Small intestine (tissue), 7 donors: Measurements from ENCODE around the gene CEP135. TPM values are rescaled to one million over a fixed set of nuclear protein-coding genes. Genes with fewer than 3 reads are reported as not detected.

Experiments
- DNase-seq, 2 donors: peaks; one replicate each; pipeline versions ENCODE4 v3.0.0 to v3.0.0-alpha.2; 2013
- FAIRE-seq: peaks from 2 replicates; lab custom pipeline; 2012; peaks lifted over from hg19 to GRCh38; lab: Jason Lieb, UNC
- H3K27ac ChIP-seq, 3 donors: one replicate each; pipeline ENCODE4 v1.5.1; 2013; ENCODE audit warnings: low read length in 2 of 3, mild to moderate bottlenecking in 2 of 3, control low read depth in 1 of 3, inconsistent platforms in 1 of 3, low read depth in 1 of 3, moderate library complexity in 1 of 3
- H3K27me3 ChIP-seq, 3 donors: one replicate each; pipeline ENCODE4 v1.6.1; 2013; ENCODE audit warnings: low read length in 3 of 3, inconsistent platforms in 1 of 3; ENCODE audit not compliant: control insufficient read depth in 3 of 3, insufficient read depth in 3 of 3
- H3K36me3 ChIP-seq, 3 donors: one replicate each; pipeline ENCODE4 v1.6.1; 2013; ENCODE audit warnings: low read length in 3 of 3, inconsistent platforms in 1 of 3, low read depth in 1 of 3, mild to moderate bottlenecking in 1 of 3, moderate library complexity in 1 of 3; ENCODE audit not compliant: control insufficient read depth in 3 of 3, insufficient read depth in 2 of 3
- H3K4me1 ChIP-seq, 3 donors: one replicate each; pipeline ENCODE4 v1.6.1; 2013; ENCODE audit warnings: low read length in 2 of 3, inconsistent platforms in 1 of 3, low read depth in 1 of 3, mild to moderate bottlenecking in 1 of 3, moderate library complexity in 1 of 3; ENCODE audit not compliant: control insufficient read depth in 3 of 3, insufficient read depth in 2 of 3
- H3K4me3 ChIP-seq, 3 donors: one replicate each; pipeline ENCODE4 v1.5.1; 2013; ENCODE audit warnings: low read length in 3 of 3, control low read depth in 1 of 3, inconsistent platforms in 1 of 3, low read depth in 1 of 3, mild to moderate bottlenecking in 1 of 3, moderate library complexity in 1 of 3
- H3K9me3 ChIP-seq, 2 donors: one replicate each; pipeline ENCODE4 v1.6.1; 2013; ENCODE audit warnings: low read depth in 1 of 2, low read length in 1 of 2; ENCODE audit not compliant: control insufficient read depth in 2 of 2, insufficient read depth in 1 of 2
- WGBS, 3 donors: extraction: QIAGEN DNeasy Blood & Tissue Kit; methylation state at CpG; one replicate each; pipeline ENCODE4 v1.1.7; 2013; 5-methylcytosine and 5-hydroxymethylcytosine counted together
- polyA plus RNA-seq, 4 donors: library from polyadenylated mRNA; stranded (reverse) in 3 of 4; unstranded in 1 of 4; fragments of 200-250 nt in 3 of 4; fragments of 120-200 nt in 1 of 4; gene quantifications; one replicate each; pipeline versions ENCODE4 v1.2.1 to v1.2.3, GENCODE V29; 2013
- donor health status: healthy with polysubstance abuse.
- donor health status: control.
- donor health status: control.
- donor health status: Bipolar disorder and iron deficiency.
- donor health status: healthy.

The CEP135 gene
- polyA plus RNA-seq, 4 donors = 1.4 to 9.7 (median 2.2) TPM

- peaks cover 2 to 10% (median 2%) of the 10 kb centered on the region in 3 donors for H3K36me3 ChIP-seq
- FAIRE-seq = no peak
- 93 to 100% (median 95%) methylated on average over 1 of the region's 1 CpG for WGBS, 3 donors
- H3K4me1 ChIP-seq = no peaks in the 10 kb centered on the region
- no peak for DNase-seq
- no peaks in the 10 kb centered on the region for H3K27me3 ChIP-seq
- no peak overlapping the region for H3K27ac ChIP-seq
- no peak overlapping the region for H3K4me3 ChIP-seq
- H3K9me3 ChIP-seq = no peaks in the 10 kb centered on the region
These were observed 18.6 kb downstream of the CEP135 start for GRCh38 chr4:55967376-55967775.

- WGBS, 3 donors = 91 to 98% (median 96%) methylated on average over 2 of the region's 2 CpGs
- Histone ChIP-seq H3K27ac (no peak overlapping the region), H3K9me3 (no peaks in the 10 kb centered on the region), H3K36me3 (peaks cover 1 to 11% (median 2%) of the 10 kb centered on the region in 3 donors), H3K4me1 (no peaks in the 10 kb centered on the region), H3K27me3 (no peaks in the 10 kb centered on the region), H3K4me3 (no peak overlapping the region)
- DNase-seq (no peak), FAIRE-seq (no peak)
These were observed 24.9 kb downstream of the CEP135 start for GRCh38 chr4:55973650-55974049.

- no peaks in the 10 kb centered on the region for H3K4me1 ChIP-seq
- no peaks in the 10 kb centered on the region for H3K27me3 ChIP-seq
- DNase-seq (peak in 1 of 2 donors; percentile 2), FAIRE-seq (no peak)
- 69 to 89% (median 74%) methylated on average over 4 of the region's 4 CpGs for WGBS, 3 donors
- peaks cover 2 to 6% (median 3%) of the 10 kb centered on the region in 3 donors for H3K36me3 ChIP-seq
- no peak overlapping the region for H3K4me3 ChIP-seq
- H3K9me3 ChIP-seq = no peaks in the 10 kb centered on the region
- H3K27ac ChIP-seq = no peak overlapping the region
These were observed 29.1 kb downstream of the CEP135 start for GRCh38 chr4:55977811-55978210.

GRCh38 chr4:55979562-55979961 lies 30.8 kb downstream of the CEP135 start:
- DNase-seq (no peak), FAIRE-seq (no peak)
- Histone ChIP-seq H3K27ac (no peak overlapping the region), H3K4me3 (no peak overlapping the region), H3K36me3 (peaks cover 2 to 9% (median 2%) of the 10 kb centered on the region in 3 donors), H3K27me3 (no peaks in the 10 kb centered on the region), H3K4me1 (no peaks in the 10 kb centered on the region), H3K9me3 (no peaks in the 10 kb centered on the region)
- 85 to 88% (median 88%) methylated on average over 3 of the region's 3 CpGs for WGBS, 3 donors

- Histone ChIP-seq H3K4me3 (no peak overlapping the region), H3K4me1 (no peaks in the 10 kb centered on the region), H3K9me3 (no peaks in the 10 kb centered on the region), H3K36me3 (peaks cover 2 to 13% (median 2%) of the 10 kb centered on the region in 3 donors), H3K27ac (no peak overlapping the region), H3K27me3 (no peaks in the 10 kb centered on the region)
- FAIRE-seq (no peak), DNase-seq (no peak)
- WGBS, 3 donors = 83 to 94% (median 92%) methylated on average over 3 of the region's 3 CpGs
These were observed 32.0 kb downstream of the CEP135 start for GRCh38 chr4:55980725-55981124.

GRCh38 chr4:55982976-55983375 lies 34.2 kb downstream of the CEP135 start:
- no peaks in the 10 kb centered on the region for H3K9me3 ChIP-seq
- FAIRE-seq = no peak
- peaks cover 2 to 14% (median 2%) of the 10 kb centered on the region in 3 donors for H3K36me3 ChIP-seq

GRCh38 chr4:55989766-55990165 lies 41.0 kb downstream of the CEP135 start:
- FAIRE-seq = no peak

More at GRCh38 chr4:55982976-55983375, 34.2 kb downstream of the CEP135 start:
- no peak for DNase-seq
- H3K4me1 ChIP-seq = no peaks in the 10 kb centered on the region
- H3K4me3 ChIP-seq = no peak overlapping the region
- H3K27ac ChIP-seq = no peak overlapping the region
- no peaks in the 10 kb centered on the region for H3K27me3 ChIP-seq

GRCh38 chr4:55993994-55994663 lies 45.4 kb downstream of the CEP135 start:
- H3K27ac ChIP-seq = no peak overlapping the region
- H3K4me1 ChIP-seq = no peaks in the 10 kb centered on the region
- 72 to 95% (median 84%) methylated on average over 3 of the region's 3 CpGs for WGBS, 3 donors
- FAIRE-seq (no peak), DNase-seq (no peak)
- no peaks in the 10 kb centered on the region for H3K27me3 ChIP-seq
- no peak overlapping the region for H3K4me3 ChIP-seq
- no peaks in the 10 kb centered on the region for H3K9me3 ChIP-seq
- H3K36me3 ChIP-seq = peaks cover 0 to 4% (median 2%) of the 10 kb centered on the region in 3 donors

More at GRCh38 chr4:55989766-55990165, 41.0 kb downstream of the CEP135 start:
- DNase-seq = no peak
- Histone ChIP-seq H3K4me1 (no peaks in the 10 kb centered on the region), H3K9me3 (no peaks in the 10 kb centered on the region), H3K36me3 (peaks cover 0 to 12% (median under 1%) of the 10 kb centered on the region in 3 donors), H3K4me3 (no peak overlapping the region), H3K27ac (no peak overlapping the region), H3K27me3 (no peaks in the 10 kb centered on the region)

- Histone ChIP-seq H3K27me3 (no peaks in the 10 kb centered on the region), H3K27ac (no peak overlapping the region), H3K4me1 (no peaks in the 10 kb centered on the region), H3K9me3 (no peaks in the 10 kb centered on the region), H3K4me3 (no peak overlapping the region), H3K36me3 (peaks cover 2 to 6% (median 2%) of the 10 kb centered on the region in 3 donors)
- DNase-seq (no peak), FAIRE-seq (no peak)
- WGBS, 3 donors = 93 to 99% (median 96%) methylated on average over 2 of the region's 2 CpGs
These were observed 47.9 kb downstream of the CEP135 start for GRCh38 chr4:55996646-55997045.
